ENCODE measurements around the gene CLMN. TPM values are rescaled to one million over a fixed set of nuclear protein-coding genes. Genes with fewer than 3 reads are reported as not detected.

The CLMN gene
- total and polyA plus RNA-seq, 9 of the 15 experiments (the other 6 are each of a cell fraction or from before 2014, with no cell fraction given) = 0.01 to 0.18 (median 0.07) TPM; not detected in 4

- TF ChIP-seq ZBTB40 (IDR thresholded peaks at IDR 0.05) (no peak), ZBTB40 (CRISPR knock-in tag; IDR thresholded peaks at IDR 0.05) (no peak), ZNF79 (CRISPR knock-in tag; IDR thresholded peaks at IDR 0.05; ENCODE audit: low read depth) (no peak), SLC30A9 (CRISPR knock-in tag; IDR thresholded peaks at IDR 0.05) (no peak), BHLHE40 (IDR thresholded peaks at IDR 0.05; ENCODE audit: low read length) (no peak), ZNF143 (CRISPR knock-in tag; IDR thresholded peaks at IDR 0.05) (no peak), ELK3 (CRISPR knock-in tag; IDR thresholded peaks at IDR 0.05) (no peak), ARID1B (IDR thresholded peaks at IDR 0.05) (no peak), ZBTB34 (CRISPR knock-in tag; IDR thresholded peaks at IDR 0.05) (no peak), CUX1 (CRISPR knock-in tag; IDR thresholded peaks at IDR 0.05) (no peak), SUPT5H (IDR thresholded peaks at IDR 0.05) (no peak)
Measured at GRCh38 chr14:95189367-95190132, 130.2 kb downstream of the CLMN start (continued).

Measured in K562 (cell line).